ENCODE measurements around the gene NSRP1.
"Not testable (repeated sequence)": the region's sequence is repeated elsewhere in the genome, so short reads cannot be mapped to it uniquely, and the experiment has no call there.

The NSRP1 gene

DNA sequence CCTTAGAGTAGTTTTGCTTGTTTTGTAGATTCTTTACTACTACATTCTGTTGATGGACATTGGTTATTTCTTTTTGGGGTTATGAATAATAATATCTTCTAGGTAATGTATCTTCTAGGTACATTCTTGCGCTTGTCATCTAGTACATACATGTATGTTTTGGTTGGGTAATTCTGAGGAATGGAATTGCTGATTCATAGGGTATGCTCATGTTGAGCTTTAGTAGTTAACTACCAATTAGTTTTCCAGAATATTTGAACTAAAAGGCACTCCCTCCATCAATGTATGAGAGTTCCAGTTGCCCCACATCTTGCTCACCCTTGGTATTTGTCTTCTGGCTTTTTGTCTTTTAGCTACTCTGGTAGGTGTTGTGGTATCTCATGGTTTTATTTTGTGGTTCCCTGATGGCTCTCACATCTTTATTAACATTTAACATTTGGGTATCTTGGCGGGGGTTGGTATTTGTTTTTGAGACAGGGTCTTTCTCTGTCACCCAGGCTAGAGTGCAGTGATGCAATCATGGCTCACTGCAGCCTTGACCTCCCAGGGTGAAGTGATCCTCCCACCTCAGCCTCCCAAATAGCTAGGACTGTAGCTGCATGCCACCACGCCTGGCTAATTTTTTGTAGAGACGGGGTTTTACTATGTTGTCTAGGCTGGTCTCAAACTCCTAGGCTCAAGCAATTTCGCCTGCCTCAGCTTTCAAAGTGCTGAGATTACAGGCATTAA, 71.8 kb downstream of the NSRP1 start:
- no peak for DNase-seq

DNA sequence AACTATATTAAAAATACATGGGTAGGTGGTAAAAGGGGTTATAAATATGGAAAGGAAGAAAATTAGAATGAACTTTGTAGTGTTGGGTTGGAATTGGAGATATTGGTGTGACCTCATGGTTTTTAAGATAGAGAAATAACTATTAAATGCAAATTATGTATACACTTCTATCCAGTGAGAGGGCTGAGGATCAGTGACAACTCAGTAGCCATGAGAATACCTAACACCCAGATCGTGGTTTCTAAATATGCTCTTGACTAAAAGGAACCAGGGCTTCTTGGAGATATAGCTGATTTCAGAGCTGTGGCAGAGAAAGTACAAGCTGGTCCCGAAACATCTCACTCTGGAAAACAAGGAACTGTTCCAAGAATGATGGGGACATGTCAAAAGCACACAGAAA, 74.5 kb downstream of the NSRP1 start:
- DNase-seq = no peak

DNA sequence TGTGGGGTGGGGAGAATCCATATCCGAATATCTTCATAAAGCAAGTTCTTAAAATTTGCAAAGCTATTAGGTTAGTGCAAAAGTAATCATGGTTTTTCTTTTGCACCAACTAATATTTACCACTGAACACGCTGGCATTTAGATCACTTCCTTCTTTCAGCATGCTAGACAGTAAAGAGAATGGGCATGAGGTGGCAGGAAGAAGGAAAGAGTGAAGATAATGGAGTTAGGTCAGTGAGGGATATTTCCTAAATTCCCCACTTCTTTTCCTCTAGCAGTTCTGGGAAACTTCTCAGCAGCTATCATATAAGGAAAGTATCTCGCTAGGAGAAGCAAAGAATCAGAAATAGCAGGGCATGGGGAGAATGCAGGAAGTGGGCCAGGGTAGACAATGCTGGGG, 79.9 kb downstream of the NSRP1 start:
- no peak for DNase-seq

DNA sequence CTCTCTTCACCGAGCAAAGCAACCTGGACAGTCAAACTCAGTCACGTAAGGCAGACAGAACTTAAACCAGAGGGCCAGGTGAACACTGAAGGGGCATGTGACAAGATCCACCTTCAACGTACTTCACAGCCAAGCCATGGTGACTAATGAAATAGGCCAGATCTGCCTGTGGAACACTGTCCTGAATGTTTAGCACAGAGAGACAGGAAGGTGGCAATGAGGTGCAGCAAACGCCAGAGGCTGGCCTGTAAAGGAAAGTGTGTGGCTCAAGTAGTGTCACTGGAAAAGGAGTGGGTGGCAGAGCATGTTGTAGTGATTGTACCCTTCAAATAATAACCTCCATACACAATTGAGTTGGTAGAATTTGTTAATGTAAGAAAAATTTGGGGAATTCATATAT, 80.8 kb downstream of the NSRP1 start:
- DNase-seq = no peak

DNA sequence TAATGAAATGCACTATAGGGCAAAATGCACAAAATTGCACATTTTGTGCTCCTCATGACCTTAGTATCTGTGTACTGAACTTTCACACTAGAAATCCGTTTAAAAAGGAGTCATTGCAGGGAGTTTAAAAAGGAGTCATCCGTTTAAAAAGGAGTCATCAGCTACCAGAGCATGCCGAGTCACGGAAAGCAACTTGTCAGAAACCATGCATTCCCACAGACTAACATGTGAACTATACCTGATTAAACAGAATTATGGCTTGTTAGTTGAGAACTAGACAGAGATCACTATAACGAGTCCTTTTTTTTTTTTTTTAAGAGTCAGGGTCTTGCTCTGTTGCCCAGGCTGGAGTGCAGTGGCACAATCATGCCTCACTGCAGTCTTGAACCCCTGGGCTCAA, 83.0 kb downstream of the NSRP1 start:
- no peak for DNase-seq

DNA sequence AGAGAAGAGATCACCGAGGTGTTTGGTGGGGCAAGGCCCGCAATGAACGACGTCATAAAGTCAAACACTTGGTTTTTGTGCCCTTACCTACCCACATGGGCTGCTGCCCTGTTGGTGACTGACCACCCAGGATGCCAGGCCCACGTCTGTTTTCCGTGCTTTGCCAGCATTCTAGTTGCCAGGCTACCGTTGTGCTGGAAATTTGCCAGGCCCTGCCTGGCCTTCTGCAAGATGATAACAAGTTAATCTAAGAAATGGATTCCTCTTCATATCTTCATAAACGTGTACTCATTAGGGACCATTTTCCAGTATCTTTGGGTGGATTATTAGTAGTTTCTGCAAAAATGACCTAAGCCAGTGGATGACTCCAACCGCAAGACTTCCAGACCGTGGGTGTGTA, 83.5 kb downstream of the NSRP1 start:
- no peak for DNase-seq

DNA sequence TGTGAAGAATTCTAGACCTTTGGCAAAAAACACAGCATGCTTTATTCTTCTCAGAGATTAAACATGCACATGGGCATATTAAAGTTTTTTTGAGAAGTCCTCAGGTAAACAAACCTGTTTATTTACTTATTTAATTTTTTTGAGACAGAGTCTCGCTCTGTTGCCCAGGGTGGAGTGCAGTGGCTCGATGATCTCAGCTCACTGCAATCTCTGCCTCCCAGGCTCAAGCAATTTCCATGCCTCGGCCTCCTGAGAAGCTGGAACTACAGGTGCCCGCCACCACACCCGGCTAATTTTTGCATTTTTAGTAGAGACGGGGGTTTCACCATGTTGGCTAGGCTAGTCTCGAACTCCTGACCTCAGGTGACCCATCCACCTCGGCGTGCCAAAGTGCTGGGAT, 84.0 kb downstream of the NSRP1 start:
- DNase-seq = not testable (repeated sequence)

DNA sequence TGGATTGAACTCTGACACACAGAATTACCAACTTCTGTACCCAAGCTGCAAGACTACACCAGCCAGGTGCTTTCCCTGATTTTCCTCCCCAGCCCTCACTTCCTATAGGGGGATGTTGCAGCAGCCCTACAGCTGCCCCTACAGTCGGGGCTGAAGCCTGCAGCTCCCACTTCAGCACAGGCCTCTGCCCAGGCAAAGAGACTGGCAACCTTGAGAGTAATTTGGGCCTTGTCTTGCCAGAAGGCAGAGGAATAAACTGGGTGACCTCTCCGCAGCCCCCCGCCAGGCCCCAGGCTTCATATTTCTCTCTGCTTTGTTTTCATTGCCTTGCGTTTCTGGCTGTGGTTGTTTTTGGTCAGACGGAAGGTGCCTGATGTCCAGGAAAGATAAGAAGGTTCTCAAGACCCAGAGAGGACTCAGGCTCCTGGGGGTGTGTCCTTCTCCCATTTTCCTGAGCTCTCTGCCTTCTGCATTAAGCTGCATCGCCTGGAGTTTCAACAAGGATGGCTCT, 86.9 kb downstream of the NSRP1 start:
- no peak for DNase-seq

DNA sequence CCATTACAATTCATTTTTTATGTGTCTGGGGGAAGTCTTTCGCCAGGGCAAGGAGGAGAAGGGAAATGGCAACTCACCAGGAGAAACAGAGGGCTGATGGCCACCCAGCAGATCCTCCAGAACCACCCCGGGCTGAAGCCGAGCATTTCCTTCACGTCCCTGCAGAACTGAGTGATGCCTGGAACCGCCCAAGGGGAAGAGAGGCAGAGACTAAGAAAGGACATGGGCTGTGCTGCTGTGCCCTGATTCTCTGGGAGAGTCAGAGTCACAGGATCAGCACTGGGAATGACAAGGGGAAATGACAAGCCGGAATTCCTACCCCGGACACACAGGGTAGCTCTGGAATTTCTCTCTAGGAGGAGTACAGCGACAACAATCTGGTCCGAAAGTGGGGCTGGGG, 91.0 kb downstream of the NSRP1 start:
- no peak for DNase-seq

DNA sequence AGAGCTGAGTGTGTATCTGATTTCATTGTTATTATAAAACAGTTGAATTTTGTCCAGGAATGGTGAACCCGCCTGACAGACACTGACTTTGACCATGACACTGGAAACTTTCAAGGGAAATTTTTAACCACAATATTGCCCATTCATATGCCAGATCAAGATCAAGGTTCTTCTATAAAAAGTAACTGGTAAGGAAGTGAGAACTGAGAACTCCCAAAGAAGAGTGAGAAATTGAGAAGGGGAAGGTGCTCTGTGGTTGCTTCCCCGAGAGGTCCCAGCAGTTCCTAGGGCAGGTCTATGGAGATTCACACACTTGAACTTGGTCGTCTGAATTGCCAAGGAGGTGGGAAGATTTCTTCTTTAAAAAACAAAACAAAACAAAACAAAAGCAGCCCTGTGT, 91.6 kb downstream of the NSRP1 start:
- DNase-seq = no peak

DNA sequence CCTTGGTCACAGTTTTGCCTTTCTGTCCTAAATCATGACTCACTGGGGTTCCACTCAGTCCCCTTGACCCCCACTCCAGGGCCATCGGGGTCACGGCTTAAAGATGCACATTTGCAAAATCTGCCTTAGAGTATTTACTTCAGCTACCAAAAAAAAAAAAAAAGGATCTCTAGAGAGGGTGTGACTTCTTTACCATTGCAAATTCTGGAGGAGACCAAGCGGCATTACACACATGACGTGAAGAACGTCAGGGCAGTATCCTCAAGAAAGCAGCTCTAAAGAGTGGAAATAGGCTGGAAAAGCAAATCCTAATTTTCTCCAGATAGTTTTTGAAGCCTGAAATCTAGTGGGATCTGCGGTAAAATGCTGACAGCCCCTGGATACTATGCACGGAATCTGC, 93.3 kb downstream of the NSRP1 start:
- DNase-seq = no peak

DNA sequence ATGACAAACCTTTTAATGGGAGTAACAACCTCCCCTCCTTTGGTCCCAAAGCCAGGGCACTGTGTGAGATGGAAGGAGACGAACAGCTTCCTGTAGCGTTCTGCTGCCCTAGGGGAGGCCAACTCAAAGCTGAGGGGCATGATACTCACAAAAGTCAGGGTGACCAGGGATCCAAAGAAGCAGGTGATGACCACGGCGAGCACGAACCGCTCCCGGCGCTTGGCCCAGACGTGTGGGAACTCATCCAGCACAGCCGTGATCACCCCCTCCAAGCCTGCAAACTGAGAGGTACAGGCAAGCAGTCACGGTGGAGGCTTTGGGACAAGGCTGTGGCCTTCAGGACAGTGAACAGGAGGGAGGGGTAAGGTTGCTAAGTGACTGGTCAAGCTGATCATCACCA, 93.8 kb downstream of the NSRP1 start:
- no peak for DNase-seq

DNA sequence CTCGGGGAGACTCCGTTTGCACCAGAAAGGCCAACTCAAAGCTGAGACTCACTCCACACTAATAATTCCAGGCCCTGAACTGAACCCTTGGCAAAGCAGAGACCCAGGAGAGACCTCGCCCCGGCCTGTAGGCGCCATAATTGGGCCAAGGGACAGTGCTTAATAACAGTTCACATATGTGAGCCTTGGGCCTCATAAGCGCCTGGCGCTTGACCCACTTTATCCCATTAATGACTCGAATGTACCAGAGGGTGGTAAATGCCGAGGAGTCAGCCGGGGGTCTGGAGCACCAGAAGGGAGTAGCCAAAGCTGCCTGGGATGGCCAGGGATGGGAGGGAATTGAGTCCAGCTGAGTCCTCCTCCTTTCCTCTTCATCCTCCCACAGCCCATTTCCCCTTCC, 94.3 kb downstream of the NSRP1 start:
- no peak for DNase-seq

DNA sequence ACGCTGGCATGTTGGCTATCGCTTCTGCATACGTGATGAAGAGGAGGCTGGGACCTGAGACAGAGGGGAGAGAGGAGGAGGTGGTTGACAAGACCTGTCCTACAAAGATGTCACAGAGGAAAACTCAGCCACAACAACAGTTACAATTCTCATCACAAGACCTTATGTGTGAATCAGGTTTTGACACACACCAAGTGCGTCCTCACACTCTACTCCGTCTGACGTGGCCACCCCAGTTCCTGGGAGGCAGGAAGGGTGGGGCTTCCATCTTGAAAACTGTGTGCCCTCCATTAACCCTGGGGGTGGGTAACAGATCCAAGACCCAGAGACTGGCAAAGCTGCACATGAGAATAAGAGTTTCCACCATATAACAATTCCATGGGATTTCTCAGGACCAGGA, 94.8 kb downstream of the NSRP1 start:
- DNase-seq = no peak

DNA sequence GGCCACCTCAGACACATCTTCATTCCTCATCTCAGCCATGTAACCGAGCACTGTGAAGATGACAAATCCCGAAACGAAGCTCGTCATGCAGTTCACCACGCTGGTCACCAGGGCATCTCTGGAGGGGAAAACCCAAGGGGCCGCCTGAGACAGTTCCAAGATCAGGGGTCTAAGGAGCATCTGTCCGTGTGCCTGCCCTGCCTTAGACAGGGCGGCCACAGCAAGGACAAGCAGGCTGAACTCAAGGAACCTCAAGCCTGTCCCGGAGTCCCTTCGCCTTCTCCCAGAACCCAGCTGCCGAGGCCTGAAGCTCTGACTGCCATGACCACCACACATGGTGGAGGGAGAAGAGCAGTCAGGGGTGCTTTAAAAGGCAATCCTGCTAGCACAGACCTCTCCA, 96.1 kb downstream of the NSRP1 start:
- no peak for DNase-seq

DNA sequence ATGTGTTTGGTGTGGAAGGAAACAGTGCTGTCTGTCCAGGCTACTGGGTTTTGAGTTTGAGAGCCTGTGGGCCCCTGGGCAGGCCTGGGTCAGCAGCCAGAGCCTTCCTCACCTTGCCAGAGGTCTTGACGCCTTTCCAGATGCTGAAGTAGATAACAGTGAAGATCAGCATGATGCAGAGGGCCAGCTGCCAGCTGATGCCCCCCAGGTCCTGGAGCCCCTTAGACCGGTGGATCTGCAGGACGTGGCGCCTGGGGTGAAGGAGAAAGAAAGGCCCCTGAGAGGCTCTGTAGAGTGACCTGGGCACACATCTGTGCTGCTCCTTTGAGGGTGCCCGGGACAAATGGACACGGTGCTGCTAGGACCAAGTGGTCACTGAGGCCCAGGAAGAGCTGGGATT, 100.4 kb downstream of the NSRP1 start:
- no peak for DNase-seq

DNA sequence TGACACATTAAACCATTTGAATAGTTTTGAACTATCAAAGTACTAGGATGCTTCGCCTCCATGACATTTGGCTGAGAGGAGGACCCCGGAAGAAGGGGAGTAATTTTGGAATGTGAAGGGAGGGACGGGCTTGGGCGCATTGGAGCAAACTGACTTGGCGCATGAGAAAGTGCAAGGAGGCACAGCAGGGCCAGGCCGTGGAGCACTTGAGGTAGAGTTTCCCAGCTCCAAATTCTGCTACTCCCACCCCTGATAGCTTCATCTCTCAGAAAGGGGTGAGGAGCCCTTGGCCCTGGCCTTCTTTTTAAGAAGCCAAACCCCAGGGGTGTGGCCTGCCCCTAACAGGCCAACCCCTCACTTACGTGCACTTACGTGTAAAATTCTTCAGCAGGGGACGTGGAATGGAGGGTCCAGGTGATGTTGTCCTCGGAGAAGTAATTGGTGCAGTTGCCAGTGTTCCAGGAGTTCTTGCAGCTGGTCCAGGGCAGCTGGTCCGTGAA, 101.2 kb downstream of the NSRP1 start:
- no peak for DNase-seq

DNA sequence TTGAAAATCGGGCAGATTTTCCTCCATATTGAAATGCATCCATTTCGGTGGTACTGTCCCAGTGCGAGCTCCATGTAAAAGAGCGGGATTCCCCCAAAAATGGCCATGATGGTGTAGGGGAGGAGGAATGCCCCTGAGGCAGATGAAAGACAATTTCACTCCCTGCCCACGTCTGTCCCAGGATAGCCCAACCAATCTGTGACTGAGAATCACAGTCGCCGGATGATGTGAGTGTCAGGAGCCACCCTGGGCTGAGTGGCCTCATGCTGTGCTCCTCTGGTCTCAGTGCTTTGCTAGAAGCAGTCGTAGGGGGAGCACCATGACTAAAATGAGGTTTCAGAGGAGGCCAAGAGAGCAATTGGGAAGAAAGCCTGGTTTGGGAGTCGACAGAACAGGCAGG, 102.2 kb downstream of the NSRP1 start:
- no peak for DNase-seq

DNA sequence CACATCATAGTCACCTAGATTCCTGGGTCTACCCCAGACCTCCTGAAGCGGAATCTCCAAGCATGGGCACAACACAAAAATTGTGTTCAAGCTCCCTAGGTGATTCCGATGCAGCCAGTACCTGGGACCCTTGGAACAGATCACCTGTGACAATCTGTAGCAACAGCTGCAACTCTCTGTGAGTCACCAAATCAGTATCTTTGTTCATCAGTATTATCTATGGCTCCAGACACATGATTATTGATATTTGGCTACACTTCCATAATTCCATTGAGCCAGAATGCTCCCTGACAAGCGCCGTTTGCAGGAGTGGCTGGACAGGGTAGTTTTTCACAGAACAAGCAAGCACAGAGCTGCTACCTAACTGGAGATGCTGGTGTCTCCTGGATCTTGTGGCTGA, 102.7 kb downstream of the NSRP1 start:
- DNase-seq = no peak

DNA sequence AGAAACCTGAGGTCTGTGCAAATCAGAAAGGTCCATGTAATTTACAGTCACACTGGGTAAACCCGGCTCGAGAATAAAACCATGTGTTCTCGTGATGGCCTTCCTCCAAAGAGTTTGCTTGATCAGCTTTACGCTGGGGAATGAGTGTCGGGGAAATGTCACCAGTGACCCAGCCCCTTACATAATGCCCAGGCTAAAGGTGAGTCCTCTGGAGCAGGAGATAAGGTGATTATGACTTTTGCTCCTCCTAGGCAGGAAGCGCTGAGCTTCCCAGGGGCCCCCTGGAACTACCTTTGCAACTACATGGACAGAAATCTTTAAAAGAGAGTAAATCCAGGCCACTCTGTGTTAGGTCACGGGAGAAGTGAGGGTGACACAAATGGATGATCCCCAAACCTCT, 103.2 kb downstream of the NSRP1 start:
- no peak for DNase-seq

DNA sequence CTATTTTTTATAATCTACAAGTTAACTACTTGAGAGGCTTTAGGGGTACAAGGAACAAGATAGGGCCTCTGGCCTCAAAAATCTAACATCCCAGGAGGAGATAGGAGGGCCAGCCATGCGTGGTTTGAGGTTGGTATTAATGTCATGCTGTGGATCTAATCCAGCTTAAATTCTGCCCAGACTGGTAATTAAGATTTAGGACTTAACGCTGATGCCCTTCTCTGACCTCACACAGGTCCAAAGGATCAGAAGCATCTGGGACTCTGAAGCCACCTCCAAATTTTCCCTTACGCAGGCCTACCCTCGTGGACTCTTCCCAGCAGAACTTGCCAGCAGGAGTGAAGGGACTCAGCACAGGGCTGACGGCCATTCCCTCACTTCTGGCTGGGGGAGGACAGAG, 103.8 kb downstream of the NSRP1 start:
- no peak for DNase-seq

DNA sequence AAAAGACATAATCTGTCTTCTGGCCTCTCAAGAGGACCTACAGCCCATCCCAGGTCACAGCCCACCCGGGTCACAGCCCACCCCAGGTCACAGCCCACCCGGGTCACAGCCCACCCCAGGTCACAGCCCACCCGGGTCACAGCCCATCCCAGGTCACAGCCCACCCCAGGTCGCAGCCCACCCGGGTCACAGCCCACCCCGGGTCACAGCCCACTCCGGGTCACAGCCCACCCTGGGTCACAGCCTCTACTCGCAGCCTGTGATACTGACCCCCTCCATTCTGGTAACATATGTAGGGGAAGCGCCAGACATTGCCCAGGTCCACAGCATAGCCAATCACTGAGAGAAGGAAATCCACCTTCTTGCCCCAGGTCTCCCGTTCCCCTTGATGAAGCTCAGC, 104.7 kb downstream of the NSRP1 start:
- DNase-seq = no peak

DNA sequence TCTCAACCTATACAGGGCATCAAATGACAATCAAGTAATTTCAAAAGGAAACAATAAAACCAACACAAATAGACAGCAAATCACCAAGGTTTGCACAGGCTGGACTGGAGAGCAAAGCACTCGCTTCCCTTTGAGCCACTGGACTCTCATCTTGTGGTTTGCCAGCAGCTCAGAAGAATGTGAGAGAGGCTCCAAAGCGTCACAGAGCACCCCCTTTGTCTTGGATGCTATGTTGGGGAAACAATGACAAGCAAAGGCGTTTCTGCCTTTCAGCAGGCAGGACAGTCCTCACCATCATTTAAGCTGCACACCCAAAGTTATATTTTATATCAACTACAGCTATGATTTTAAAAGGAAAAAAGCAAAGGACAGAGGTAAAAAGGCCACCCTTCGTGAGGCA, 105.6 kb downstream of the NSRP1 start:
- no peak for DNase-seq

DNA sequence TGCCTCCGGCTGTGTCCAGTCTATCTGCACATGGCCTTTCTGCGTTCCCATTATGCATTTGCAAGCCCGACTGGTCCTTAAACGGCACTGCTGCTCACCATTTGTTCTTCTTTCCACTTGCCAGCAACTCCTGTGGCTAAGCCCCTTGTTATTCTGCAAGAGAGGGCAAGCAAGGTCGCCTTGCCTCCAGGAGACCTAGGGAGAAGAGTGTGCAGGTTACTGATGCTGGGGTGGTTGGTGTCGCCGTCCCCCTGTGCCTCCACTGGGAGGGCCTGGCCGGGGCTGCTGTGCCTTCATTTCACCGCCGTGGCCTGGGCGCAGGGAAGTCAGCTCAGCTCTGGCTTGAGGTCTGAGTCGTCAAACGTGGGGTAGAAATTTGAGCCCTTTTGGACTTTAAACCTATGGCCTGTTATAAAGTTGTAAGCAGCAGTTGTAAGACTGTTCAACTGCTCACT, 106.1 kb downstream of the NSRP1 start:
- DNase-seq = no peak

DNA sequence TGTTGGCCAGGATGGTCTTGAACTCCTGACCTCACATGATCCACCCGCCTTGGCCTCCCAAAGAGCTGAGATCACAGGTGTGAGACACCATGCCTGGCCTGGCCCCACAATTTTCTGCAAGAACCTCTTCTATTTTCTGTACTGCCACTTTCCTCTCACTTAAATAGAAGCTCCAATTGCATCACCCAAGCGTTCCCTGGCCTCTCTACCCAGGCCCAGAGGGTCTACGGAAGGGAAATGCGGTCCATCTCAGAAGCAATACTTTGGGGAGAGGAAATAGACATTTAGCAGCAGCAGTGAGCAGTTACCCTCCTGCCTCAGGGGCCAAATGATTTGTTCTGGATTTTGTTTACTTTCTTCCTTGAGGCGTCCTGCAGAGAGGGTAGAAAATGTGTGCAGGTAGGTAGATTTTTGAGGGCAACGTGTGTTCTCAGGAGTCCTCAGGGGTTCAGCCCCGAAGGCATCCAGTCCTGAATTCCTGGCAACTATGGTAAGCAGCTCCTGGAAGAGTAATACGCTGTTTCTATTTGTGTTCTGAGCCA, 107.9 kb downstream of the NSRP1 start:
- no peak for DNase-seq
